Activated naive CD4-positive, alpha-beta T cell treated with anti-CD3 and anti-CD28 coated beads, Interleukin-2, amount 50 U/mL, for 72 hours (primary cell): ENCODE data around the gene B3GNT8. TPM values are rescaled to one million over a fixed set of nuclear protein-coding genes. Genes with fewer than 3 reads are reported as not detected.
"Not testable (repeated sequence)": the region's sequence is repeated elsewhere in the genome, so short reads cannot be mapped to it uniquely, and the experiment has no call there.

Source experiments
- ATAC-seq, 2 donors: fragments of 150-1000 bp; cut with Tn5 transposase; 2 replicates each; pipeline ENCODE4 v1.10.0; 2021; ENCODE audit warnings: mild to moderate bottlenecking in 2 of 2, moderate library complexity in 2 of 2
- DNase-seq, 2 donors: peaks; one replicate each; pipeline ENCODE4 v3.0.0; 2021 to 2022; ENCODE audit warnings: low spot score in 2 of 2
- H3K27ac Mint-ChIP-seq, 2 donors: one replicate each; pipeline ENCODE4 v1.8.0; 2022; ENCODE audit warnings: mild to moderate bottlenecking in 2 of 2, mixed read lengths in 2 of 2
- H3K36me3 Mint-ChIP-seq, 2 donors: one replicate each; pipeline ENCODE4 v1.8.0; 2022; ENCODE audit warnings: mixed read lengths in 2 of 2
- H3K9me3 Mint-ChIP-seq, 2 donors: one replicate each; pipeline ENCODE4 v1.8.0; 2022; ENCODE audit warnings: mixed read lengths in 2 of 2
- total RNA-seq, 2 donors: library from RNA; stranded (reverse); gene quantifications; one replicate each; pipeline ENCODE4 v1.2.3, GENCODE V29; 2022

B3GNT8 gene
- total RNA-seq, 2 donors from 2014 or later, result 0.19 to 0.55 TPM

DNA sequence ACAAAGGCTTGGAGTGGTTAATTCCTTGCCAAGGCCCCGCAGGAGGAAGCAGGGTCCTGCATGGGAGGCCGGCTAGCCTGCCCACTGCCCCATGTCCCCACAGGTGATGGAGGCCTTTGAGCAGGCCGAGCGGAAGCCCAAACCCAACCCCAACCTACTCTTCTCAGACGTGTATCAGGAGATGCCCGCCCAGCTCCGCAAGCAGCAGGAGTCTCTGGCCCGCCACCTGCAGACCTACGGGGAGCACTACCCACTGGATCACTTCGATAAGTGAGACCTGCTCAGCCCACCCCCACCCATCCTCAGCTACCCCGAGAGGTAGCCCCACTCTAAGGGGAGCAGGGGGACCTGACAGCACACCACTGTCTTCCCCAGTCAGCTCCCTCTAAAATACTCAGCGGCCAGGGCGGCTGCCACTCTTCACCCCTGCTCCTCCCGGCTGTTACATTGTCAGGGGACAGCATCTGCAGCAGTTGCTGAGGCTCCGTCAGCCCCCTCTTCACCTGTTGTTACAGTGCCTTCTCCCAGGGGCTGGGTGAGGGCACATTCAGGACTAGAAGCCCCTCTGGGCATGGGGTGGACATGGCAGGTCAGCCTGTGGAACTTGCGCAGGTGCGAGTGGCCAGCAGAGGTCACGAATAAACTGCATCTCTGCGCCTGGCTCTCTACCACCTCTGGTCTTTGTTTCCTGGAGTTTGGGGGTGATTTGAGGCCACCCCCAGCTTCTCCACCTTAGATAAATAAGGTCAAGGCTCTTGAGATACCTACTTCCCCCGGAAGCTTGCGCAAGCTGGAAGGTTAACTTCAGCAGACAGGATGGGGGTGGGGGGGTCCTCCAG is 2.6 kb downstream of the B3GNT8 start:
- Mint-ChIP-seq H3K9me3 (no peaks in the 10 kb centered on the region), H3K27ac (no peak overlapping the region), H3K36me3 (no peaks in the 10 kb centered on the region)
- ATAC-seq (no peak), DNase-seq (no peak)

DNA sequence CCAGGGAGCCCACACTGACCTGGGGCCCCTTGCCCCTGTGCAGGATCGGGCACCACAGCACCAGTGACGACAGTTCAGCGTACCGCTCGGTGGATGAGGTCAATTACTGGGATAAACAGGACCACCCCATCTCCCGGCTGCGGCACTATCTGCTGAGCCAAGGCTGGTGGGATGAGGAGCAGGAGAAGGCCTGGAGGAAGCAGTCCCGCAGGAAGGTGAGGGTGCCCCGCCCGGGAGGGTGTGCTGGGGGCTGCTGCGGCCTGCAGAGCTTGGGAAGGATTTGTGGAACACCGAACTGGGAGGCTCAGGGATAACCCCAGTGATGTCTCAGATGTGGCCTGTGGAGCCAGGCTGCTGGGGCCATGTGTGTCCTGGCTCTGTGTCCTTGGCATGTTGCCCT is 4.2 kb downstream of the B3GNT8 start:
- DNase-seq (no peak), ATAC-seq (no peak)
- Mint-ChIP-seq H3K36me3 (no peaks in the 10 kb centered on the region), H3K27ac (no peak overlapping the region), H3K9me3 (no peaks in the 10 kb centered on the region)

DNA sequence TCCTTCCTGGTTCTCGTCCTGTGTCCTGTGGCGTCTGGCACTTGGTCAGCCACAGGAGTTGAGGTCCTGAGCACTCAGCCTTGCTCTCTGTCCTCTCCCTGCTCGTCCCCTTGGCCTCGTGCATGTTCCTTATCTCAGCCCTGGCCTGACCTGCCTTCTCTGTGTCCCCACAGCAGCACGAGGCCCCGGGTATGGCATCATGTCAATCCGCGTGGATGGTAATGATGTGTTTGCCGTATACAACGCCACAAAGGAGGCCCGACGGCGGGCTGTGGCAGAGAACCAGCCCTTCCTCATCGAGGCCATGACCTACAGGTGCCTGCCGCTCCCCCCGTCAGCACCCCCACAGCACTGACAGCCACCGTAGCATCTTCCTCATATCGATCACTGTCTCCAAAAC is 4.7 kb downstream of the B3GNT8 start:
- ATAC-seq, result no peak
- no peaks in the 10 kb centered on the region for H3K9me3 Mint-ChIP-seq
- no peak overlapping the region for H3K27ac Mint-ChIP-seq
- no peaks in the 10 kb centered on the region for H3K36me3 Mint-ChIP-seq
- no peak for DNase-seq

DNA sequence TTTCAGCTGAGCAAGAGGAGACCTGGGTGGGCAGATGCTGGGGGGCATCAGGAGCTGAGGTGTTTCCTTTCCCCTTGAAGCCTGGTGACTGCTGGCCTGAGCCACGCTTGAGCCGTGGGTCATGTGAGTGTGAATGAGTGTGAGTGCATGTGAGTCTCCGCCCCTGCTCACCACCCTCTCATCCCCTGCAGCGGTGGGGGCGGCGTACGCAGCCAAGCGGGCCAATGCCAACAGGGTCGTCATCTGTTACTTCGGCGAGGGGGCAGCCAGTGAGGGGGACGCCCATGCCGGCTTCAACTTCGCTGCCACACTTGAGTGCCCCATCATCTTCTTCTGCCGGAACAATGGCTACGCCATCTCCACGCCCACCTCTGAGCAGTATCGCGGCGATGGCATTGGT is 5.2 kb downstream of the B3GNT8 start:
- Mint-ChIP-seq H3K36me3 (no peaks in the 10 kb centered on the region), H3K27ac (peak overlapping the region in 1 of 2 donors; percentile 6)
- ATAC-seq, result no peak

DNA sequence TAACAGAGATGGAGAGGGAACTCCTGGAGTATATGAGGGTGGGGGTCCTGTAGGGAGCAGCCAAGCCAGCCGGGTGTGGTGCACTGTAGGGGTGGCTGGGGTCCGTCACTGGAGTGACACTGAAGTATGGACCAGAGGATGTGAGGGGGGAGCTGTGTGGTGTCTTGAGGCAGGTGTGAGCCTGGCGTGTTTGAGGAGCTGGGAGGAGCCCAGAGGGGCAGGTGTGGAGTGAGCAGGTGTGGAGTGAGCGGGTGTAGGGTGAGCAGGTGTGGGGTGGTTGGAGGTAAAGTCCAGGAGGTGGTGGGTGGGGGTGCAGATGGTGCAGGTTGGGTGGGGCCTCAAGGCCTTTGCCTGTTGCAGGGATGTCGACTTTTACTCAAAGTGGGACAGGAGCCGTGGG is 5.9 kb downstream of the B3GNT8 start:
- Mint-ChIP-seq H3K27ac (no peak overlapping the region), H3K36me3 (no peaks in the 10 kb centered on the region), H3K9me3 (no peaks in the 10 kb centered on the region)
- peak in 1 of 2 donors; percentile 20 for ATAC-seq
- no peak for DNase-seq

More for the DNA sequence above, 5.2 kb downstream of the B3GNT8 start:
- no peaks in the 10 kb centered on the region for H3K9me3 Mint-ChIP-seq
- DNase-seq, result no peak

DNA sequence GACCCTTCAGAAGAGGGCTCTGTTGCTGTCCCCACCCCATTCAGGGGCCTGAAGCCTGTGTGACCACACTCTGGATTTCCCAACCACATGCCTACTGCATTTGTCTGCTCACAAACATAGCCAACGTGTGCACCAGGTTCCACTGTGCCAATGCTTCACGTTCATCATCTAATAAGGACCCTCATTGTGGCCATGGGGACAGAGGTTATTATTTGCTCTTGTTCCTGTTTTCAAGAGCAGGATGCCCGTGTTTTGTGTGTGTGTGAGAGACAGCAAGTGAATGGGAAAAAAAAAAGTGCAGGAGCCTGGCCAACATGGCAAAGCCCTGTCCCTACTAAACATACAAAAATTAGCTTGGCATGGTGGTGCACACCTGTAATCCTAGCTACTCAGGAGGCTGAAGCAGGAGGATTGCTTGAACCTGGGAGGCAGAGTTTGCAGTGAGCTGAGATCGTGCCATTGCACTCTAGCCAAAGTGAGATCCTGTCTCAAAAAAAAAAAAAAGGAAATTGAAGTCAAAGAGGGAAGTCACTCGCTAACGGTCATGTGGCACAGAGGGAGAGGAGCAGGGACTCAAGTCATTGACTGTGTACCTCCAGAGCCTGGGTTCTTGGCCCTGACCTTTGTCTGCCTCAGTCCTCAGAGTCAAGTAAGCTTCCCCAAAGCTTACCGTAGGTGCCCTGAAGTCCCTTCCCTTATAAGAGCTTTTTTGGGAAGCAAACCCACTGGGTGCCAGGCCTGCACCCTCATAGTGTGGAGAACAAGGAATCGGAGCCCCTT is 6.9 kb downstream of the B3GNT8 start:
- no peaks in the 10 kb centered on the region for H3K9me3 Mint-ChIP-seq
- DNase-seq (no peak), ATAC-seq (no peak)
- no peaks in the 10 kb centered on the region for H3K36me3 Mint-ChIP-seq
- H3K27ac Mint-ChIP-seq, result no peak overlapping the region

DNA sequence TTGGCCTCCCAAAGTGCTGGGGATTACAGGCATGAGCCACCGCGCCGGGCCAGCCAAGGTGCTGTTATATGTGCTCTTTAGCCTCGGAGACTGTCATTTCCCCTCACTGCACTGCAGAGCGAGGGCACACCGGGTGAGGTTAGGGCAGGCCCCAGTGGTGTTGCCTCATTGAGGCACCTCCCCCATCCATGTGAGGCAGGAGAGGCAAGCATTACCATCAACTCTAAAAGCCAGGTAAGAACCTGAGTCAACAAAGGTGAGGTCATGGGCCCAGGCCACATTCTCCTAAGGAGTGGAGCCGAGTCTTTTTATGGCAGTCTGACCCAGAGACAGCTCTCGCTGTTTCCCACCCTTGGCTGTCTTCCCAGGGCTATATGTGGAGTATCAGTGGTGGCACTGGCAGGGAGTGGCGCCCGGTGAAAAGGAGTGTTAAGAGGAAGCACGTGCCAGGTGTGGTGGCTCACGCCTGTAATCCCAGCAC is 10.9 kb downstream of the B3GNT8 start:
- H3K36me3 Mint-ChIP-seq, result peaks cover 4 to 8% of the 10 kb centered on the region in 2 donors
- no peak overlapping the region for H3K27ac Mint-ChIP-seq
- DNase-seq, result no peak
- ATAC-seq, result peak in 1 of 2 donors; percentile 73
- no peaks in the 10 kb centered on the region for H3K9me3 Mint-ChIP-seq

DNA sequence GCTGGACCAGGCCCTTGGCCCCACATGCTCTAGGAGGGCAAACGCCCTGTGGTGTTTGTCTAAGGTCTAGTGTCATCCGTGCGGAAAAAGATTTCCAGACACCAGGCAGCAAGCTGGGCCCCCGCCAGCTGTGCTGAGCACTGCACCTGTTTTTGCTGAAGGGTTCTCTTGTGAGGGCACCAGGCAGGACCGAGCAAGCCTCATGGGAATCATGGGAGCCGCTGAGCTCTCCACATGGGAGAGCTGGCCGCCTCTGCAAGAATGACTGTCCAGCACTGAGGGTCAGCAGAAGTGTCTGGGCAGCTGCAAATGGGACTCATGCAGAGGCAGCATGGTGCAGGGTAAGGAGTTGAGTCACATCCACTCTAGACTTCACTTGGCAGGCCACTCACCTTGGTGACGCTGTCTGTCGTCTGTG is 12.0 kb downstream of the B3GNT8 start:
- H3K27ac Mint-ChIP-seq, result peak overlapping the region in 1 of 2 donors; percentile 50
- DNase-seq (no peak), ATAC-seq (peak in 1 of 2 donors; percentile 46)
- no peaks in the 10 kb centered on the region for H3K9me3 Mint-ChIP-seq
- H3K36me3 Mint-ChIP-seq, result peaks cover 4 to 8% of the 10 kb centered on the region in 2 donors

DNA sequence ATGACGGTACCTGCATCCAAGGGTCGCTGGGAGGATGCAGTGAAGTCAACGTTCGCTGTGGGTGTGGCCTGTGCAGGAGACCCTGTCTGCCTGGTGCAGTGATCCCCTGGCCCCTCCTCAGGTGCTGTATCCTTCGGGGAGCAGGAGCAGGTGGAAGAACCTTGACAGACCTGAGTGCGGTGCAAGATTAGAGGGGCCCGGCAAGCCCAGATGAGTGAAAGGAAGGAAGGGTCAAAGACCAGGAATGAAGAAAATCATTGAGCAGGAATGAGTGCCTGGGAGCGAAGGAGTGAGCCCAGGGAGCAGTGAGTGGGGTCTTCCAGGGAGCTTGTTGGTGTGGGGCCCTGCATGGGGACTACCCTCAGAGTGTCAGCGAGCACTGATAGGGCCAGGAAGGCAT is 12.7 kb downstream of the B3GNT8 start:
- ATAC-seq (no peak), DNase-seq (no peak)
- H3K36me3 Mint-ChIP-seq, result peaks cover 4 to 8% of the 10 kb centered on the region in 2 donors
- peak overlapping the region; percentile 50 to 61 for H3K27ac Mint-ChIP-seq
- no peaks in the 10 kb centered on the region for H3K9me3 Mint-ChIP-seq

DNA sequence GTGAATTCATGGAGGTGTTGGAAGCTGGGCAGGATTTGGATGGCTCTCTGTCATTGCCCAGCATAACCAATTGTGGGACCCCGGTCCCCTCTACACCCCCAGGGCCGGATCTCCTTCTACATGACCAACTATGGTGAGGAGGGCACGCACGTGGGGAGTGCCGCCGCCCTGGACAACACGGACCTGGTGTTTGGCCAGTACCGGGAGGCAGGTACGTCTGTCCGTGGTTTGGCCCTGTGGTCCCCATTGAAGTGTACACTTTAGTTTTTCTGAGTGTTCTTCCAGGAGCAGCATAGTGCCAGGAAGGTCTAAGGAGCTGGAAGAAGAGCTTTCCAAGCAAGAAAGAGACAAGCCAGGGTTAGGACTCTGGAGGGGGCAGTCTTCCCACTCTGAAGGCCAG is 13.2 kb downstream of the B3GNT8 start:
- DNase-seq, result no peak
- Mint-ChIP-seq H3K9me3 (no peaks in the 10 kb centered on the region), H3K36me3 (peaks cover 4 to 8% of the 10 kb centered on the region in 2 donors), H3K27ac (peak overlapping the region; percentile 50 to 60)
- ATAC-seq, result no peak

DNA sequence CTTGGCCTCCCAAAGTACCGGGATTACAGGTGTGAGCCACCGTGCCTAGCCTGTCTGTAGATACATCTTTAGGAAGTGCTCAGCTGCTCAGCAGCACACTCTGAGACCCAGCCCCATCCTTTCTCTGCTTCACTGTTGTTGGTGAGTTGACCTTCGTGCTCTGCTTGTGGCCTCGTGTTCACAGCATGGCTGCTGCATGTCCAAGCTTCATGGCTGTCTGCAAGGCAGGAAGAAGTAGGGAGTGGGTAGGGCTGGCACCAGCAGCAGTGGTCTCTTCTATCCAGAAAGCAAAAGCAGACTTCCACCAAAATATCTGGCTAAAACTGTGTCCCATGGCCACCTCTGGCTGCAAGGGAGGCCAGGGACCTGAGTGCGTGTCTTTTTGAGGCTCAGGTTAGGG is 14.2 kb downstream of the B3GNT8 start:
- ATAC-seq, result no peak

DNA sequence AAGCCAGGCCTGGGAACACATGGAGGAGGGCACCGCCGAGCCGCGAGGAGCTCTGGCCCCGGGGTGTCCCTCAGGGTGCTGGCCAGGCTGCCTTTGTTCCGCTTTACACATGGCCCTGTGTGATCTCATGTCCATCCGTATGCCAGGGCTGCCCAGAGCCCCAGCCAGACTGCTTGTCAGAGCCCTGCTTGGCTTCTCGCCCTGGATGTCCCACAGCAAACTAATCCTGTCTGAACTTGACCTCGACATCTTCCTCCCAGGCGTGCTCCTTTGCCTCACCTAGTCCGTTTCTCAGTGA is 15.3 kb downstream of the B3GNT8 start:
- no peak for ATAC-seq
- no peak for DNase-seq
- Mint-ChIP-seq H3K27ac (no peak overlapping the region), H3K9me3 (no peaks in the 10 kb centered on the region), H3K36me3 (peaks cover 4 to 8% of the 10 kb centered on the region in 2 donors)

More for the DNA sequence above, 14.2 kb downstream of the B3GNT8 start:
- Mint-ChIP-seq H3K9me3 (no peaks in the 10 kb centered on the region), H3K36me3 (peaks cover 4 to 8% of the 10 kb centered on the region in 2 donors), H3K27ac (no peak overlapping the region)
- DNase-seq, result no peak

DNA sequence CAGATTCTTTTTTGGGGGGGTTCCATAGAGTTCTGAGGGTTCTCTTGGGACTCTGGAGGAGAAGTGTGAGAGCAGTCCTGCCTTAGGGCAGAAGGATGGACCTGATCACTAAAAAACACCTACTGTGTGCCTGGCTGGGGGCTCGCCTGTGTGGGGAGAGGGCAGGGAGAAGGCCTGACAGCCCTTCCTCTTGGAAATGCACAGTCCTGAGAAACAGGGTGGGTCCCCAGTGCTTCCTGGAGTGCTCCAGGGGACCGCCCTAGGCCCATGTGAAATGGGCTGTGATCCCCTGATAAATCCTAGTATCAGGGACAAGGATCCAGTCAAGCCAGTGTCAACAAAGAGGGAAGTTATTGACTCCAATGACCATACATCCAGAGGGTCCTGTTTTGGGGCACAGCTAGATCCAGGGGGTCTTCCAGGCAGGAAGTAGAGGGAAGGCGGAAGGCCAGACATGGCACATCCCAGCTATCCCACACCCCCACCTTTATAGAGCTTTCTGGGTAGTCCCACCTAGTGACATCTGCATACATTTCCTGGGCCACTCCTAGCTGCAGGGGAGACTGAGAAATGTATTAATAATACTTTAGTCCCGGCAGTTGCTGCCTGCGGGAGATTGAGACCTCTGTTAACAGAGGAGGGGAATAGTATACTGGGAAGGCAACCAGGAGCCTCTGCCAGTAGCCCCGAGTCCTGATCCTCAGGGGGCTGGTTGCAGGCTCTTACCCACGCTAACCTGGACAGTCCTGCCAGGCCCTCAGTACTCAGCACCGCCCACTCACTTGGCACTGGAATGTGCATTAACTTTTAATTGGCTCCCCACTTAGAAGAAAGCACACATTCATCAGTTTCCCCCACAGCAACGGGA is 15.8 kb downstream of the B3GNT8 start:
- Mint-ChIP-seq H3K27ac (no peak overlapping the region), H3K36me3 (peaks cover 4 to 8% of the 10 kb centered on the region in 2 donors), H3K9me3 (no peaks in the 10 kb centered on the region)
- ATAC-seq, result no peak
- DNase-seq, result no peak

DNA sequence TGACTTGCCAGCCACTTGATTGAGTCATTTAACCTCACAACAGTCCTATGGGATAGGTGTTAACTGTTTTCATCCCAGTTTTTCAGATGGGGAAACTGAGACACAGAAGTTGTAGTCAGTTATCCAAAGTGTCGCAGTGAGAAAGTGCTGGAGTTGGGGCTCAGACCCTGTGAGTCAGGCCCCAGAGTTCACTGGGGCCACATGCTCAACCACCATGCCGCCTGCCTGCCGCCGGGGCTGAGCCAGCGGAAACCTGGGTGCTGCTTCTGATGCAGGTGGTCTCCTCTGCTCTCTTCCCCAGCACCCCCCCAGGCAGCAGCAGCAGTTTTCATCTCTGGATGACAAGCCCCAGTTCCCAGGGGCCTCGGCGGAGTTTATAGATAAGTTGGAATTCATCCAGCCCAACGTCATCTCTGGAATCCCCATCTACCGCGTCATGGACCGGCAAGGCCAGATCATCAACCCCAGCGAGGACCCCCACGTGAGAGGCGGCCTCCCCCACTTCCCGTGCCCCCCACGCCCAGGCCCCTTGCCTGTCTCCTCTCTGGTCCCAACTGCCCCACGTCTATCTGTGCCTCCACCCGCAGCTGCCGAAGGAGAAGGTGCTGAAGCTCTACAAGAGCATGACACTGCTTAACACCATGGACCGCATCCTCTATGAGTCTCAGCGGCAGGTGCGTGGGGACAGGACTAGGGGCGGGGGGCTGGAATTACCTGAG is 16.7 kb downstream of the B3GNT8 start:
- no peak for DNase-seq

DNA sequence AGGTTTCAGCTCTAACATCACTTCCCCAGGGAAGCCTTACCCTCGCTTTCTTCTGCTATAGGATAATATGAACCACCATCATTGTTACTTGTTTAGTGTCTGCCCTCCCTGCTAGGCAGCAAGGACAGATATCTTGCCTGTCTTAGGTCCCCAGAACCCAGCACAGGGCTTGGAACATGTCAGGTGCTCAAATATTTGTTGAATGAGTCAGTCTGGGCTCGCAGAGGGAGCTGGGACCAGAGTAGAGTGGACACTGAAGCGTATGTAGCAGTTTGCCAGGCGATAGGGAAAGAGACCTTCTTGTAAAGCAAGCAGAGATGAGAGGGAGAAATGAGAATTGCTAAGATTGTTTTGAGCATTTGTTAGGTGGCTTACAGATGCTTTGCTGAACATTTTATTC is 17.9 kb downstream of the B3GNT8 start:
- DNase-seq (no peak), ATAC-seq (no peak)
- Mint-ChIP-seq H3K9me3 (no peaks in the 10 kb centered on the region), H3K27ac (peak overlapping the region in 1 of 2 donors; percentile 76), H3K36me3 (peaks cover 1 to 7% of the 10 kb centered on the region in 2 donors)

More for the DNA sequence above, 16.7 kb downstream of the B3GNT8 start:
- Mint-ChIP-seq H3K9me3 (no peaks in the 10 kb centered on the region), H3K27ac (peak overlapping the region in 1 of 2 donors; percentile 84), H3K36me3 (peaks cover 4 to 8% of the 10 kb centered on the region in 2 donors)
- ATAC-seq, result no peak

DNA sequence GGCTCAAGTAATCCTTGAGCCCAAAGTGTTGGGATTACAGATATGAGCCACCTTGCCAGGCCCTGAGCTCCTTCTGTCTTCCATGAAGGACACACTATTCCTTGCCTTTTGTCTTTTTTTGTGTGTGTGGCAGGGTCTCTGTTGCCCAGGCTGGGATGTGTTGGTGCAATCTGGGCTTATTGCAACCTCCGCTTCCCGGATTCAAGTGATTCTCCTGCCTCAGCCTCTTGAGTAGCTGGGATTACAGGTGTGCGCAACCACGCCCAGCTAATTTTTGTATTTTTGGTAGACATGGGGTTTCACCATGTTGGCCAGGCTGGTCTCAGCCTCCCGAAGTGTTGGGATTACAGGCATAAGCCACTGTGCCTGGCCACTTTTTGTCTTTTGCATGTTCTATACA is 18.3 kb downstream of the B3GNT8 start:
- not testable (repeated sequence) for DNase-seq, H3K36me3 Mint-ChIP-seq, H3K9me3 Mint-ChIP-seq, ATAC-seq
- H3K27ac Mint-ChIP-seq, result peak overlapping the region in 1 of 2 donors; percentile 76
